ENCODE data around the gene AP1S3.

- TF ChIP-seq CTCF (conservative IDR thresholded peaks at IDR 0.05; ENCODE audit: low read depth, low read length): no peak
- TF ChIP-seq EZH2phosphoT487 (IDR thresholded peaks at IDR 0.05; ENCODE audit: borderline replicate concordance, low read length): no peak
- TF ChIP-seq EZH2 (IDR thresholded peaks at IDR 0.05; ENCODE audit: low read length, unreplicated experiment): no peak
Observed at GRCh38 chr2:223811757-223812156, 25.6 kb downstream of the AP1S3 start.

Data from PC-3 (cell line).